Liver (tissue), 3 donors: Measurements from ENCODE around the gene TP53.

Experiments
- CTCF ChIP-seq: fragments of 150-350 bp; IDR thresholded peaks from 2 replicates; pipeline ENCODE4 v1.5.1; 2017; ENCODE audit warnings: improper control_type of control experiment, low read depth, low read length; ENCODE audit not compliant: missing input control
- TAF1 ChIP-seq: conservative IDR thresholded peaks from 2 replicates; pipeline ENCODE4 v1.6.1; 2016; ENCODE audit warnings: antibody characterized with exemption, mild to moderate bottlenecking
- donor health status: healthy.
- donor health status: healthy.

- TF ChIP-seq CTCF (no peak), TAF1 (no peak)
Measured at GRCh38 chr17:7685533-7686221, 1.6 kb downstream of the TP53 start.
